A673 (cell line): ENCODE data around the gene SOX6. TPM values are rescaled to one million over a fixed set of nuclear protein-coding genes. Genes with fewer than 3 reads are reported as not detected.

Source experiments
- BruUV-seq: library from RNA; stranded (reverse); fragments of 400-500 nt; replicated peaks from 2 replicates; lab custom pipeline; 2021; lab: Mats Ljungman, UMichigan
- CTCF ChIA-PET: fragments of 300-600 bp; sonication (Branson Sonifier 250); formaldehyde crosslinking; loops from one replicate; lab custom pipeline; 2022; ENCODE audit warnings: antibody characterized with exemption; lab: Charles Lee
- POLR2A ChIA-PET: fragments of 300-600 bp; sonication (Branson Sonifier 250); formaldehyde crosslinking; loops from one replicate; lab custom pipeline; 2022; ENCODE audit warnings: antibody characterized with exemption; ENCODE audit not compliant: low non-redundant PET; lab: Charles Lee
- DNase-seq: peaks from one replicate; pipeline ENCODE4 v3.0.0-alpha.2; 2015; ENCODE audit warnings: low spot score
- H3K27ac ChIP-seq: fragments of 200-600 bp; sonication (generic); 2 replicates; pipeline ENCODE4 v1.5.1; 2016; ENCODE audit warnings: mixed run types, low read depth, mild to moderate bottlenecking, mixed read lengths, antibody characterized with exemption, low read length; ENCODE audit not compliant: poor library complexity, severe bottlenecking
- H3K27me3 ChIP-seq: fragments of 200-600 bp; sonication (generic); replicated peaks from 2 replicates; pipeline ENCODE4 v1.6.1; 2017; ENCODE audit warnings: mixed run types, low read depth, mild to moderate bottlenecking, mixed read lengths, antibody characterized with exemption, low read length; ENCODE audit not compliant: insufficient read depth, poor library complexity
- H3K36me3 ChIP-seq: fragments of 200-600 bp; sonication (generic); 2 replicates; pipeline ENCODE4 v1.6.1; 2016; ENCODE audit warnings: mixed run types, mild to moderate bottlenecking, mixed read lengths, antibody characterized with exemption, low read length; ENCODE audit not compliant: insufficient read depth, poor library complexity, severe bottlenecking
- H3K4me1 ChIP-seq: fragments of 200-600 bp; sonication (generic); 2 replicates; pipeline ENCODE4 v1.6.1; 2017; ENCODE audit warnings: mixed run types, mild to moderate bottlenecking, mixed read lengths, antibody characterized with exemption, low read length; ENCODE audit not compliant: insufficient read depth, poor library complexity, severe bottlenecking
- H3K4me3 ChIP-seq: fragments of 200-600 bp; sonication (generic); 2 replicates; pipeline ENCODE4 v1.5.1; 2016; ENCODE audit warnings: low read depth, mixed run types, mild to moderate bottlenecking, mixed read lengths, low read length; ENCODE audit not compliant: poor library complexity, severe bottlenecking
- H3K9me3 ChIP-seq: fragments of 200-600 bp; sonication (generic); 2 replicates; pipeline ENCODE4 v1.6.1; 2016; ENCODE audit warnings: mixed run types, low read depth, mild to moderate bottlenecking, mixed read lengths, antibody characterized with exemption, low read length; ENCODE audit not compliant: poor library complexity, severe bottlenecking
- EZH2 ChIP-seq: fragments of 200-600 bp; sonication (generic); IDR thresholded peaks from 2 replicates; pipeline ENCODE4 v1.6.1; 2017; ENCODE audit warnings: borderline replicate concordance, low read depth, mild to moderate bottlenecking, mixed read lengths, antibody characterized with exemption, low read length; ENCODE audit not compliant: poor library complexity, severe bottlenecking
- intact Hi-C: fragments of 100-400 bp; cut with micrococcal nuclease; formaldehyde crosslinking; loops from one replicate; pipeline ENCODE4 v1.10.0; 2022; ENCODE audit not compliant: unreplicated experiment
- total RNA-seq: library from RNA; stranded (reverse); gene quantifications from 2 replicates; pipeline ENCODE4 v1.2.3, GENCODE V29; 2021
- TF ChIP-seq, protein P1 (sequence below): fragments of 300-800, 200-600 bp; sonication (generic); conservative IDR thresholded peaks from 2 replicates; pipeline ENCODE4 v1.5.1; 2017; ENCODE audit warnings: low read depth, mild to moderate bottlenecking, antibody characterized with exemption, low read length, moderate library complexity, mixed read lengths

SOX6 gene
- total RNA-seq, 1 experiment from 2014 or later = 27.5 TPM

DNA sequence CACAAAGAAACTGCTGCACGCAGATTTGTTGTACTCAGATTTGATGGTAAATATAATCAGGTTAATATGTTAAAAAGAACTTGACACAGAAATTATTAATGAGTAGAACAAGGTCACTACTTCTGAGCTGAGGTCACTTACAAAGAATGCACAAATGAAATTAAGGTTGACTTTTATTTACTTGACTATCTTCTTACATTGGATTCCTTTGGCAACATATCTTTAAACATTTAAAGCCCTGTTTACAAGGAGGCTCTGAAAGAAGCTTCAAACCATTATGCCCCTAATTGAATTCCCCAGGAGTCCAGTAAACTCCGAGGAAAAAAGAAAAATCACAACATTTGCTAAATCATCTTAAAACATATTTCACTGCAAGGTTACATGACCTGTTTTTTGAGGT lies 245.5 kb downstream of the SOX6 start:
- TF ChIP-seq EZH2 = no peak
- TF ChIP-seq, protein P1, sequence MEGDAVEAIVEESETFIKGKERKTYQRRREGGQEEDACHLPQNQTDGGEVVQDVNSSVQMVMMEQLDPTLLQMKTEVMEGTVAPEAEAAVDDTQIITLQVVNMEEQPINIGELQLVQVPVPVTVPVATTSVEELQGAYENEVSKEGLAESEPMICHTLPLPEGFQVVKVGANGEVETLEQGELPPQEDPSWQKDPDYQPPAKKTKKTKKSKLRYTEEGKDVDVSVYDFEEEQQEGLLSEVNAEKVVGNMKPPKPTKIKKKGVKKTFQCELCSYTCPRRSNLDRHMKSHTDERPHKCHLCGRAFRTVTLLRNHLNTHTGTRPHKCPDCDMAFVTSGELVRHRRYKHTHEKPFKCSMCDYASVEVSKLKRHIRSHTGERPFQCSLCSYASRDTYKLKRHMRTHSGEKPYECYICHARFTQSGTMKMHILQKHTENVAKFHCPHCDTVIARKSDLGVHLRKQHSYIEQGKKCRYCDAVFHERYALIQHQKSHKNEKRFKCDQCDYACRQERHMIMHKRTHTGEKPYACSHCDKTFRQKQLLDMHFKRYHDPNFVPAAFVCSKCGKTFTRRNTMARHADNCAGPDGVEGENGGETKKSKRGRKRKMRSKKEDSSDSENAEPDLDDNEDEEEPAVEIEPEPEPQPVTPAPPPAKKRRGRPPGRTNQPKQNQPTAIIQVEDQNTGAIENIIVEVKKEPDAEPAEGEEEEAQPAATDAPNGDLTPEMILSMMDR = no peak
- Histone ChIP-seq H3K27ac (no peak overlapping the region), H3K36me3 (no peaks in the 10 kb centered on the region), H3K4me3 (no peak overlapping the region), H3K9me3 (no peaks in the 10 kb centered on the region), H3K27me3 (no peaks in the 10 kb centered on the region), H3K4me1 (peaks cover 28% of the 10 kb centered on the region)
- ChIA-PET POLR2A (no interaction called here), CTCF (no interaction called here)
- peak; percentile 28 for DNase-seq
- intact Hi-C loops = no loop called here
- BruUV-seq = no TSS peak

DNA sequence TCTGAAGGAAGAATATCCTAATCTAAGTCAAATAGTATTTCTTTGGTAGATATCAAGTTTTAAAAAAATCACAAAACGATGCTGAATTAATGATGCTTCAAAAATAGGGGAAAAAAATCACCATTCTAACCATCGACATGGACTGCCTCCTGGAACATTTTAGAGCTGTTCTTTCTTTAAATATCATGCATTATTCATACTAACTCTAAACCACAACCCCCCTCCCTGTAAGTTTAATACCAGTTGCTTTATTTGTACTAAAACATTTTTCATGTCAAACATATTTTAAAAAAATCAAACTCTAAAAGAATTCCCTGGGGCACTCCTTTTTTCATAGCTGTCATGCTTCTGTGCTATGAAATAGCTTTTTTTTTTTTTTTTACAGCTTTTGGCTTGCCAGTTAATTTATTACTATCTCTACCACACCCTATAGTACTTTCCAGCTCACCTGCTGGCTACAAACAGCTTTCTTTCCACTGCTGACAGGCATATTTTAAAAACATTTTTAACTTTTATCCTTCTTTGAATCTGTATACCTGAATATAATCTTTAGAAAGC lies 256.9 kb downstream of the SOX6 start:
- POLR2A ChIA-PET = no interaction called here
- H3K4me3 ChIP-seq = no peak overlapping the region
- intact Hi-C loops = no loop called here
- no peak for DNase-seq
- H3K27me3 ChIP-seq = no peaks in the 10 kb centered on the region
- BruUV-seq = no TSS peak
- TF ChIP-seq, protein P1 = no peak
- no peak for TF ChIP-seq EZH2
- H3K27ac ChIP-seq = no peak overlapping the region
- no peaks in the 10 kb centered on the region for H3K9me3 ChIP-seq
- H3K4me1 ChIP-seq = peaks cover 34% of the 10 kb centered on the region
- H3K36me3 ChIP-seq = no peaks in the 10 kb centered on the region
- CTCF ChIA-PET = interaction anchor here (0.6 kb wide), 1 partner anchor 514 kb away, joined by 4 read pairs; no protein-coding TSS in a partner anchor

DNA sequence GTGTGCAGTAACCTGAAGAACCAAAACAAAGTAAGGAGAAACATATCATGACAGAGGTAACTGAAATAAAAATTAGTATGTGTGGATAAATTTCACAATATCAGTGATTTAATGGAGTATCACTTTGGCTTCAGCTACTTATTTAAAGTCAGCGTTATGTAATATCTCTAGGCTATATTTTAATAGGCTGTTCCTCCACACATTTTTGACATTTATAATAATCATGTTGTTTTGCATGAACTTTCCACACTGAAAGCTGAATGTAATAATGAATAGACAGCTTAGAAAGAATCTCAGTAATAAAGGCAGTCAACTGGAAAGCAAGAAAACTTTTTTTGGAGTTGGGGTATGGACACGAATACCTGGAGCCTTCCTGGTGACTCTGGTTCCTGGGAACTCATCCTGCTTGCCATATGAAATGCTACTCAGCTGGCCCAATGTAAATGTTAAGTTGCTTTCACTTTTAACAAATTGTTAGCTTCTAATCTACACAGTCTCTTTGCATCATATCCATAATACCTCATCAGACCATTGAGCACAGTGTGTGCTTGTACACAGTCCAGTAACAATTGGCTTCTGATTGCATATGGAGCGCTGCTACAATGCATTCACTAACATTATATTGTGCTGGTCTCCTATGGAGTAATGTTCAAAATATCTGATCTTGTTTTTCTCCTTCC lies 257.7 kb downstream of the SOX6 start:
- no peak for DNase-seq
- Histone ChIP-seq H3K4me1 (peaks cover 34% of the 10 kb centered on the region), H3K9me3 (no peaks in the 10 kb centered on the region), H3K36me3 (no peaks in the 10 kb centered on the region), H3K27ac (no peak overlapping the region), H3K27me3 (no peaks in the 10 kb centered on the region), H3K4me3 (no peak overlapping the region)
- intact Hi-C loops = no loop called here
- no peak for TF ChIP-seq EZH2
- TF ChIP-seq, protein P1 = no peak
- ChIA-PET POLR2A (no interaction called here), CTCF (no interaction called here)
- BruUV-seq = no TSS peak
